NCI-H1694 treated with DMSO at 0.1 percent for 48 hours (cell line): ENCODE results near the gene CASP5.
"Not testable (repeated sequence)": the region's sequence is repeated elsewhere in the genome, so short reads cannot be mapped to it uniquely, and the experiment has no call there.

Experiments
- DNase-seq: peaks from one replicate; lab custom pipeline; 2025; lab: John Stamatoyannopoulos, UW

CASP5 gene

DNA sequence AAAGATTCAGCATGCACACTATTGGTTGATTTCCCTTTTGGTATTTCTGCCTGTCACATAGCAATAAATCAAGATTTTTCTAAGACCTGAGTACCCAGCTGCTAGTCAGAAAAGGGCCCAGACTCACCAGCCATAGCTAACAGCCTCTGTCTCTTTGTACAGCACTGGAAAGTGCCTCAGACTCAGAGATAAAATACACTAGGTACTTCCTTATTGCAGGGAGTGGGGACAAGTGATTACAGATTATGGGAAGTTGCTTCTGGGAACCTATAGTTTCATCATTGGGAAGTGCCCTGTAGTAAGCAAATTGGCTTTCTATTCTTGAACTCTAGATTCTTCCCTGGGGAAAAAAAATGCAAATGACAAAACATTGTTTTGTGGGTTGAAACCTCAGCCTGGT is at the start of gene CASP5:
Gene CASP5, minus strand, starts transcription at position 166 of the 400 bp plus-strand sequence. Its CDS starts 32 bp downstream, at position 134.
- no peak for DNase-seq

DNA sequence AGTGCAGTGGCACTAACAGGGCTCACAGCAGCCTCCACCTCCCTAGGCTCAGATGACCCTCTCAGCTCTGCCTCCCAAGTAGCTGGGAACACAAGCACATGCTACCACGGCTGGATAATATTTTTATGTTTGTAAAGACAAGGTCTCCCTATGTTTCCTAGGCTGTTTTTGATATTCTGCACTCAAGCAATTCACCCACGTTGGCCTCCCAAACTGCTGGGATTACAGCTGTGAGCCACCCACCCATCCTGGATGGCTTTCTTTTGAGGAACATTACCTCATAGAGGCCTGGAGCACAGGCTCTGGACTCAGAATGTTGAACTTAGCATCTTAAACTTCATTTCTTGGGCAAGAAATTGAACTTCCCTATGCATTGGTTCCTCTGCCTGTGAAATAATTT is 49.1 kb upstream of the CASP5 start:
- not testable (repeated sequence) for DNase-seq

DNA sequence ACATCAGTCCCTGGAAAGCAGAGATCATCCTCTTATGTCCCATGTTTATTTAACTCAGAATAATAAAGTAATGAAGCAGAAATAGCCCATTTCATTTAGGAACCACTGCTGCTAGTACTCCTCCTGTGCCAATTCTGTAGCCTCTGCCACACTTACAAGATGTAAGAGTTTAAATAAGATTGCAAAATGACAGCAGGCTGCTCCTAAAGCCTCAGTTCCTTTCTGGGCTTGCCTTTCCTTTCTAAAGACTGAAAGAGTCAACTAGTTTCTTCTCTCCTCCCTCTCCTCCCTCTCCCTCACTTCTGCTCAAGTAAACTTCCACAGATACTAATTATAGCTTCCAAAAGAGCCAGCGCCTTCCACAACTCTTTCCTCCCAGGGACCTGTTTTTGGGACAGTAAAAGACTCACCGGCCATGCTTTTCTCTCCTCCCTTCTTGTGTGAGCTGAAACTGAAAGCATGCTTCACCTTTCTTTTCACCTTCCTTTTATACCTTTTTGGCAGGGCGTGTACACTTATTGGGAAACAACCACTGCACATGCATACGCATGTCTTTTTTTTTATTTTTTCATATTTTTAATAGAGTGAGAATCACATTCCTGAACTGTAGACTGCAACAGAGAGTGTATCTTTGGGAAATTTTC is 48.2 kb upstream of the CASP5 start:
- no peak for DNase-seq

DNA sequence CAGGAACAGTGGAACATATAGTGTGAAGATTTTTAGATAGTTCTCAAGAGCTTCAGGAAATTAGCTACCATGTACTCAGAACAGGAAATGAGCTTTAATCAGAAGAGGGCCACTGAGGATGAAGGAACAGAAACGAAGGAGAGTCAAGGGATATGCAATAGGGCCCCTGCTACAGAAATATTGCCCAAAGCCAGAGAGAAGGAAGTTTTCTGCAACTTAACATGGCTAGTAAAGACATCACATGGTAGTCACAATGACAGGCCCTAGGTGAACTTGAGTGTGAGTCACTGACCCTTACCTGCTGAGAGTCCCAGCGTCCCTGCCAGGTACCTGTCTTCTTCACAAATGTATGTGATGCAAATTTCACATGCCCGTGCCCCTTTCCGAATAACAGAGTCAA is 47.3 kb upstream of the CASP5 start:
- no peak for DNase-seq

DNA sequence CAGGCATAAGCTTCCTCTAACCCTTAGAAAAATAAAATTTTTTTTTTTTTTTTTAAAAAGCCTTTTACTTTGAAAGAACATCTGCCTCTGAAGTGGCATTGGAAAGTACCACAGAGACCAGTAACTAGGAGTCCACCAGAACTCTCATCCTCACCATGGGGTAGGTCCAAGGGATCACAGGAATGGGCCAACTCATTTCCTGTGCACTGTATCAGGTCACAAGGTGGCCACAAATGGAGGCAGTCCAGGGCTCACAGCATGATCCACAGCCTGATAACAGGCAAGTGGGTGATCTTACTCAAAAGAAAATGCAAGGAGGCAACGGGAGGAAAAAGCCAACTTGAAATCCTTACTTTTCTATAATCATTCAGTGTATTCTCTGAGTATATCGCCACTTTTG is 46.8 kb upstream of the CASP5 start:
- DNase-seq: not testable (repeated sequence)

DNA sequence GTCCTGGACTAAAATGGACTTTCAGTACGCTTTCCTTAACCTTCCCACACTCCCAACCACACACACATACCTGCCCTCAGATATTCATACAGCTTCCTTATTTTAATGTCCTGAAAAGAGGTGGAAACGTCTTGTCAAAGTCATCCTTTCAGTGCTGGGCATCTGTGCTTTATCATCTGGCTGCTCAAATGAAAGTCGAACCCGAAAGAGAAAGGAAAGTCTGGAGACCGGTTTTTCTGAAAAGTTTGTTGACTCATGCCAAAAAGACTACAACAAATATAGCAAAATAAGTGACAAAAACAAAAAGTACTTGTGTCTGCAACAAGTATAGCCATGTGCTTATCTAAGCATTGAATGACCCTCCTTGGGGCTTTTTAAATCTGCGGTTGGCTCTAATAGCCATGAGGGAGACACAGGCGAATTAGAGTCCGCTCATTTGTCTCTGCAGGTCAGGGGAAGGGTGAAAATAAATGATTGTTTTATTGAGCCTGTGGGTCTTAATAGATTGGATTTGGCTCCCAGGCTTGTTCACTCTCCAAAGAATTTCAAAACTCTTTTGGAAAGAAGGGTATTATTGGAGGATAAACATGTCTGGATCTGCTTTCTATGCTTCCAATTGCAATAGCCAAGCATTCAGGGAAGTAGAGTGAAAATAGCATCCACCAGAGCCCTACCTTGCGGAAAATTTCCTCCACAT is 40.4 kb upstream of the CASP5 start:
- DNase-seq: not testable (repeated sequence)

DNA sequence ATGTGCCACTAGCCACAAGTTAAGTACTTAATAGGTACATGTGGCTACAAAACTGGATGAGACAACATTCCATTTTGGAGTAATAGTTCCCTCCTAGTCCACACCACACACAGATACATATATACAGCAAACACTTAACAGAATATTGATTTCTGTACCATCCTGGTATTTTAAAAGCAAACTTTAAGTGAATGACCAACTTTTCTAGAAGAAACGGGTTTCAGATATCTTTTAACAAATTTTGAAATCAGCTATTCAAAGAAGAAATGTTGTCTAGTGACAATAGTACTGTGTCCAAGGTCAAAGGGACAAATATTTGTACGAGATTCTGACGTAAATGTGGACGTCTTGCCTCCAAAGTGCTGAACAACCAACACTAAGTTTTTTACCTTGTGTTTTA is 34.5 kb upstream of the CASP5 start:
- no peak for DNase-seq

DNA sequence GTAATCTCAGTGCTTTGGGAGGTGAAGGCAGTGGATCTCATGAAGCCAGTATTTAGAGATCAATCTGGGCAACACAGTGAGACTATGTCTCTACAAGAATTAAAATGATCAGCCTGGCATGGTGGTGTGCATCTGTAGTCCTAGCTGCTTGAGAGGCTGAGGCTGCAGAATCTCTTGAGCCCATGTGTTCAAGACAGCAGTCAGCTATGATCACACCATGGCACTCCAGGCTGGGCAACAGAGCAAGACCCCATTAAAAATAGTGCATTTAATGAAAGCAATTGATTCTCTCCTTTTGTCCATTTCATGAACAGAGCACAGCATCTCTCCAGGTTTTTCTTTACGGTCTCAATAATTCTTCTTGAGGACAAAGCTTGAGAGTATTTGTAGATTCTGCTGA is 33.5 kb upstream of the CASP5 start:
- DNase-seq: no peak

DNA sequence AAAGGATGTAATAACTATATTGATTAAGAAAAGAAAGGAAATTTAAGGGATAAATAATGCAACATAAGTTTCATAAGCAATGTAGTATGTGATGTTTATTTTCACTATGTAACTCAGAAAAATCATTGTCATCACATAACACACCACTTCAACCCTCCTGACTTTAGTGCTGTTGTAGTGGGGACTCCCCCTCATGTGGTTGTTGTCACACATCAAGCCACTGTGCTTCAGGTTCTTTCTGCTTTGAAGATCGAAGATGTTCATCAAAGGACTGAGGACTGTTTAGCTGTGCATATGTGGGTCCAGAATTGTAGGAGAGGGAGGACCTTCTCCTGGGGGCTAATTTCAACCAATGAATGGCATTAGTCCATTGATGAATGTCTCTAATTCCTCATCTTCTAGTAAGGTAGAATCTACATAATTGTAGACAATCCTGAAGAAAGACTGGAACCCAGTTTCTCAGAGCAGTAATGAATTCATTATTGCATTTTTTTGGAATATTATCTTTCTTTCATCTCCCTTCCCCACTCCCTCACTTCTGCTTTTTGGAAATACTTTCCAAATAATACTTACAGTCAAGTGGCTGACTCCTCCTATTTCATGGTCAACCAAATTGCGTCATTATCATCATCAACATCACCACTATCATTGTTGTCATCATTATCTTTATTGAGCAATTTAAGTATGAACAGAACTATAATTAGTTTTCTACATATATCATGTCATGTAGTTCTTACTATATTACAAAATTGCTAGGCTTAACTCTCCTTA is 31.9 kb upstream of the CASP5 start:
- no peak for DNase-seq

DNA sequence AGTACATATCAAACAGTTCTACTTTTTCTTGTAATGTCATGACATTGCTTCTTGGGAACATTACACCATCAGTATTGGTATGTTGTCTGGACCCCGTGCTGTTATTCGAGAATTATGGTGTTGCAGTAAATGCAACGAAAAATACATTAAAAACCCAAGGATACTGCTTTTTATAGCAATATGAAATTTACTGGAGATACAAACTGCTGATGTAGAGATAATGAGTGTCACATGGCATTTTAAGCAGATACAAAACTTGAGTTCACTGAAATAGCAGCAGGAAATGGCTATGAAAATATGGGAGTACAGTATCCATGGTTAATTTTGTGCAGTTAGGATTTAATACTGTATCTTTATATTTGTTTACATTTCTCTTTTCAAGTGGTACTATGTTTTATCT is 29.5 kb upstream of the CASP5 start:
- no peak for DNase-seq

DNA sequence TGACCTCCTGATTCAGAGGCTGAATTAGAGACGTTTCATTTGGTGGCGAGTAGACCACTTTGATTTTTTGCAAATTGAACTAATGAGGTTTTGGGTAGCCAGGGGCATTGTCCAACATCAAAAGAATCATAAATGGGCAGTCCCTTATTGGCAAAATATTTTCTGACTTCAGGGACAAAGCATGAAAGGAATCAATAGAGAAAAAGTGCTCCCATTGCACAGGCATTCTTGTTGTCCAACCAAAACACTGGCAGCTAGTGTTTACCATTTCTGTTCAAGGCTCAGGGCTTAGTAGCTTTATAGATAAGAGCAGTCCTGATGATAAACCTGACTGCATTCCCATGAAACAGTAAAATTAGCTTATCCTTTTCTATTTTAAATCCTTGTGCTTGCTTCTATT is 28.6 kb upstream of the CASP5 start:
- no peak for DNase-seq

DNA sequence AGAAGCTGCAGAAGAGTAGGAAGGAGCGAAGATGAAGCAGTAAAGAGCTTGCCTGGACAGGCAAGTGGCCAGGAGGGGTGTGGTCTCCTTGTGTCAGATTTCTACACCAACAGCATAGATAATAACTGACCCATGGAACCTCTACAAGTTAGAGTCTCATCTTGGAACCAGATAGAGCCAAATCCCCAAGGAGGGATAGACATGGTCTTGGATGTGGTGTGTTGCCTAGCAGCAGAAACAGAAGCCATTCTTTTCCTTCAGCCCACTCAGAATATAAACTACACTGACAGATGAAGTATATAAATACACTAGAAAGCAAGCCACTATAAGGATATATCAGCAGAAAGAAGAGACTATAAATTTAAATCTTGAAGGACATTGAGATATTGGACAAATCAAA is 26.5 kb upstream of the CASP5 start:
- DNase-seq: no peak

DNA sequence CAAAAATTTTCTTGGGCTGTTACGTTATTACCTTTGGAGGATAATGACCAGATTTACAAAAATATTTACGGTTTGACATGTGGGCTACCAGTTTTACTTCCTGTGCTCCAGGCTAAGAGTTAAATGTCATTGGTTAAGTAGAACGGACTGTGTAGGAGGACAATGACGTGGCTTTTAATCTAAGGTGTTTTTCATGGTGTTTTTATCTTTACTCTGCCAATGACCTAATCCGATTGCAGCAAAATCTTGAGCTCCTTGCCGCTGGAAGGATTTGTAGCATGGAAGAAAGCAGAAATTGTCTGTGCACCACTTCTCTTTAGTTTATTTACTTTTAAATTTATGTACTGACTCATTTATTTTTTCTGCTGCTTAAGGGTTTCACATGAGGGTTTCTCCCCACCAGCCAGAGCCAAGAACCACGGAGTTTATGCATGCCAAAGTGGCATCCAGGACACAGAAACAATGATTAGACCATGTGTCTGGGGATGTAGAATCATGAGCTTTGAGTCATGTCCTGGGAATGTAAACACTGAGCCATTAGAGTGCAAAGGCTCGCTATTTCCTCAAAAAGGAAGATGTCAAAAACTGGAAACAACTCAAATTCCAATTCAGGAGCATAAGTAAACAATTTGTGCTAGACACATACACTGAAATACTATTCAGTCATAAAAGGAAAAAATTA is 24.1 kb upstream of the CASP5 start:
- DNase-seq: no peak

DNA sequence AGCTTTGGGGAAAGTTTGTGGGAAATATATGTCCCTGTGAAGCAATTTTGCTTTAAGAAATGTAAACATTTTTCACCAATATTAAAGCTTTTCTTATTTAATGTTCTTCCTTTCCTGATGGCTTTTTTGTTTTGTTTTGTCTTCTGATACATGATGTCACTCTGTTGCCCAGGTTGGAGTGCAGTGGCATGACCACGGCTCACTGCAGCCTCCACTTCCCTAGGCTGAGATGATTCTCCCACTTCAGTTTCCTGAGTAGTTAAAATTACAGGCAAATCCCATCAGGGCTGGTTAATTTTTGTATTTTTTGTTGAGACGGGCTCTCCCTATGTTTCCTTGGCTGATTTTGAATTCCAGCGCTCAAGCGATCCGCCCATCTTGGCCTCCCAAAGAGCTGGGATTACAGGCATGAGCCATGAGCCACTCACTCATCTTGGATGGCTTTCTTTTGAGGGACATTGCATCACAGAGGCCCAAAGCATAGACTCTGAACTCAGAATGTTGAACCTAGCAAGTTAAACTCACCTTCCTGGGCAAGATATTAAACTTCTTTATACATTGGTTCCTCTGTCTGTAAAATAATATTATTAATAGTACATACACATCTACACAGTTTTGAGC is 22.8 kb upstream of the CASP5 start:
- DNase-seq: no peak

DNA sequence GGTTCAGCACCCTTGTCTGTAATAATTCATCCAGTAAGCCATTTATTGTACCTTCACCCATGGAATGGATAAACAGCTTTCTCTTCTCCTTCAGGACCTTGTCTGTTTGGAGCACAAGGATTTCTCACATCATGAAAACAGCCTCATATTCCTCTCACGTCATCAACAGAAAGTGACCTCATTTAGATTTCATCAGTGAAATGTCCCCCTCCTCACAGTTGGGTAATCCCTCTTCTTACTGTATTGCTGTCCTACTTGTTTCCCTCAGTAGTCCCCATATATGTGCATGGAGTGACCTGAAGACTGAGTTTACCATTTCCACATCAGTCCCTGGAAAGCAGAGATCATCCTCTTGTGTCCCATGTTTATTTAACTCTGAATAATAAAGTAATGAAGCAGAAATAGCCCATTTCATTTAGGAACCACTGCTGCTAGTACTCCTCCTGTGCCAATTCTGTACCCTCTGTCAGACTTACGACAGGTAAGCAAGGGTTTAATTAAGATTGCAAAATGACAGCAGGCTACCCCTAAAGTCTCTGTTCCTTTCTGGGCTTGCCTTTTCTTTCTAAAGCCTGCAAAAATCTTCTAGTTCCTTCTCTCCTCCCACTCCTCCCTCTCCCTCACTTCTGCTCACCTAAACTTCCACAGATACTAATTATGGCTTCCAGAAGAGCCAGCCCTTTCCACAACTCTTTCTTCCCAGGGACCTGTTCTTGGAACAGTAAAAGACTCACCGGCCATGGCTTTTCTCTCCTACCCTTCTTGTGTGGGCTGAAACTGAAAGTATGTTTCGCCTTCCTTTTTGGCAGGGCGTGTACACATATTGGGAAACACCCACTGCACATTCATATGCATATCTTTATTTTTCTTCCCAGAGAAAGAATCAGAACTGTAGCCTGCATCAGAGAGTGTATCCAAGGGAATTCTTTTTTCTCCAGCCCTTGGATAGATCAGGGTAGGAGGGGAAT is 21.9 kb upstream of the CASP5 start, which contains the start of gene CARD16:
Gene CARD16, minus strand, starts transcription at position 779 of the 968 bp plus-strand sequence. Its CDS starts 38 bp downstream, at position 741.
- not testable (repeated sequence) for DNase-seq

DNA sequence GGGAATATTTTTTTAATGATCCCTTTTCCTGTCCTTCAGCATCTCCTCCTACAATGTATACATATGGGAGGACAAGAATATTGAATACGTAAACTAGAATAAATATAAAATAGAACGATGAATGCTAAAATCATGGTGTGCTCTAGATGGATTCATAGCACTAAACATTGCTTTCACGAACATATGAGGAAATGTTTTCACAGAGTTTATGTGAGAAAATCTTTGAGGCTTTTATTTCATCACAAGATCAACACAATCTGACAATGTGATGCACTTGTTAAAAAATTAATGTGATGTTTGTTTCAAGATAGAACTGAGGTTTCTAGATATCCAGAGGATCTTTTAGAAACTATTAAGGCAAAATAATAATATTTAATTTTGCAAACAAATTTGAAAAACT is 19.2 kb upstream of the CASP5 start:
- no peak for DNase-seq

DNA sequence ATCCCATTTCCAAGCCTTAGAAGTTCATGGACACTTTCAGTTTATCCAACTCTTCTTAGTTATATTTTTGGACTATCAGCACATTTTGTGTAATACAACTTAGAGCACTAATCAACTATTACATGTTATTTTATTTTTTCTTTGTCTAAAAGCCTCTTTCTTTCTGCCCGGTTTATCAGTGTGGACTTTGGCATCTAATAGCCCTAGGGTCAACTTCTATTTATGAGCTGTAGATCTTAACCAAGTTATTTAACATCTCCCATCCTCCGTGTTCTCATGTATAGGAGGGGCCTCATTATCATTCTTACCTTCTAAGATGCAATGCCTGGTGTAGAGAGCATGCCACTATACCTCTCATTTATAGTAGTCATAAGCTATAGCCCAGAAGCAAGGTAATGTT is 17.7 kb upstream of the CASP5 start:
- DNase-seq: no peak

DNA sequence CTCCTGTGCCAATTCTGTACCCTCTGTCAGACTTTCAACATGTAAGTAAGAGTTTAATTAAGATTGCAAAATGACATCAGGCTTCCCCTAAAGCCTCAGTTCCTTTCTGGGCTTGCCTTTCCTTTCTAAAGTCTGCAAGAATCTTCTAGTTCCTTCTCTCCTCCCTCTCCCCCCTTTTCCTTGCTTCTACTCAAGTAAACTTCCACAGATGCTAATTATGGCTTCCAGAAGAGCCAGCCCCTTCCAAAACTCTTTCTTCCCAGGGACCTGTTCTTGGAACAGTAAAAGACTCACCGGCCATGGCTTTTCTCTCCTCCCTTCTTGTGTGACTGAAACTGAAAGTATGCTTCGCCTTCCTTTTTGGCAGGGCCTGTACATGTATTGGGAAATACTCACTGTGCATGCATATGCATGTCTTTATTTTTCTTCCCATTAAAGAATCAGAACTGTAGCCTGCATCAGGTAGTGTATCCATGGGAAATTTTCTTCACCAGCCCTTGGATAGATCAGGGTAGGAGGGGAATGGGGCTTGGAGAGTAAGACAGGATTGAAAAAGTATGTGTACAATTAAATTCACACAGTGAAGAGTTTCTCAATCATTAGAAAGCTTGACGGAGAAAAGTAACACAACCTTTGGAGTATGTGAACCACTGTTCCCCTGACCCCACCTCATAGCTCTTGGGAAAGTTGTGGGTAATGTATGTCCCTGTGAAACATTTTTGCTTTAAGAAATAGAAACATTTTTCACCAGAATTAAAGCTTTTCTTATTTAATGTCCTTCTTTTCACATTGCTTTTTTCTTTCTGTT is 12.0 kb upstream of the CASP5 start, which contains the start of gene CASP1:
Gene CASP1, minus strand, starts transcription at position 332 of the 808 bp plus-strand sequence. Its CDS starts 31 bp downstream, at position 301.
- no peak for DNase-seq

DNA sequence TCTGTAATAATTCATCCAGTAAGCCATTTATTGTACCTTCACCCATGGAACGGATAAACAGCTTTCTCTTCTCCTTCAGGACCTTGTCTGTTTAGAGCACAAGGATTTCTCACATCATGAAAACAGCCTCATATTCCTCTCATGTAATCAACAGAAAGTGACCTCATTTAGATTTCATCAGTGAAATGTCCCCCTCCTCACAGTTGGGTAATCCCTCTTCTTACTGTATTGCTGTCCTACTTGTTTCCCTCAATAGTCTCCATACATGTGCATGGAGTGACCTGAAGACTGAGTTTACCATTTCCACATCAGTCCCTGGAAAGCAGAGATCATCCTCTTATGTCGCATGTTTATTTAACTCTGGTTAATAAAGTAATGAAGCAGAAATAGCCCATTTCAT is 11.4 kb upstream of the CASP5 start:
- DNase-seq: not testable (repeated sequence)

DNA sequence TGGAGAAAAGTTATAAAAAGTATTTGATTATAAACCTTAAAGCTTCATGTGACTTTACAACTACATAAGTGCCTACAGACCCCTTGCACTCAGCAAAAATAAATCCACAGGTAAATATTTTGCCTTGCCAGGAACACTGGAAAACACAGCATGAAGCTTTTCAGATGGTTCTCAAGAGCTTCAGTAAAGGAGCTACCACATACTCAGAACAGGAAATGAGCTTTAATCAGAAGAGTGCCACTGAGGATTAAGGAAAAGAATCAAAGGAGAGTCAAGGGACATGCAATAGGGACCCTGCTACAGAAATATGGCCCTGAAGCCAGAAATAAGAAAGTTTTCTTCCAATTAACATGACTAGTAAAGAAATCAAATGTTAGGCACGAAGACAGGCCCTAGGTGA is 10.8 kb upstream of the CASP5 start:
- no peak for DNase-seq
